HUES48 (cell line): ENCODE results near the gene CASP2.
"Not testable (repeated sequence)": the region's sequence is repeated elsewhere in the genome, so short reads cannot be mapped to it uniquely, and the experiment has no call there.

Source experiments
- H3K27ac ChIP-seq: one replicate; pipeline ENCODE4 v1.7.0; 2013; ENCODE audit warnings: low read depth, low read length, inconsistent platforms
- H3K27me3 ChIP-seq: 2 replicates; pipeline ENCODE4 v1.6.1; 2013; ENCODE audit warnings: mild to moderate bottlenecking, low read length; ENCODE audit not compliant: control insufficient read depth, insufficient read depth
- H3K36me3 ChIP-seq: 2 replicates; pipeline ENCODE4 v1.6.1; 2013; ENCODE audit warnings: low read length; ENCODE audit not compliant: control insufficient read depth, insufficient read depth
- H3K4me1 ChIP-seq: 2 replicates; pipeline ENCODE4 v1.6.1; 2013; ENCODE audit warnings: mild to moderate bottlenecking, low read length; ENCODE audit not compliant: control insufficient read depth, insufficient read depth
- H3K4me3 ChIP-seq: 2 replicates; pipeline ENCODE4 v1.5.1; 2013; ENCODE audit warnings: mild to moderate bottlenecking, low read depth, low read length
- H3K9ac ChIP-seq: 2 replicates; pipeline ENCODE4 v1.6.1; 2013; ENCODE audit warnings: mild to moderate bottlenecking, low read depth, low read length, moderate library complexity
- H3K9me3 ChIP-seq: 2 replicates; pipeline ENCODE4 v1.6.1; 2013; ENCODE audit warnings: low read length; ENCODE audit not compliant: control insufficient read depth, insufficient read depth

CASP2 gene

DNA sequence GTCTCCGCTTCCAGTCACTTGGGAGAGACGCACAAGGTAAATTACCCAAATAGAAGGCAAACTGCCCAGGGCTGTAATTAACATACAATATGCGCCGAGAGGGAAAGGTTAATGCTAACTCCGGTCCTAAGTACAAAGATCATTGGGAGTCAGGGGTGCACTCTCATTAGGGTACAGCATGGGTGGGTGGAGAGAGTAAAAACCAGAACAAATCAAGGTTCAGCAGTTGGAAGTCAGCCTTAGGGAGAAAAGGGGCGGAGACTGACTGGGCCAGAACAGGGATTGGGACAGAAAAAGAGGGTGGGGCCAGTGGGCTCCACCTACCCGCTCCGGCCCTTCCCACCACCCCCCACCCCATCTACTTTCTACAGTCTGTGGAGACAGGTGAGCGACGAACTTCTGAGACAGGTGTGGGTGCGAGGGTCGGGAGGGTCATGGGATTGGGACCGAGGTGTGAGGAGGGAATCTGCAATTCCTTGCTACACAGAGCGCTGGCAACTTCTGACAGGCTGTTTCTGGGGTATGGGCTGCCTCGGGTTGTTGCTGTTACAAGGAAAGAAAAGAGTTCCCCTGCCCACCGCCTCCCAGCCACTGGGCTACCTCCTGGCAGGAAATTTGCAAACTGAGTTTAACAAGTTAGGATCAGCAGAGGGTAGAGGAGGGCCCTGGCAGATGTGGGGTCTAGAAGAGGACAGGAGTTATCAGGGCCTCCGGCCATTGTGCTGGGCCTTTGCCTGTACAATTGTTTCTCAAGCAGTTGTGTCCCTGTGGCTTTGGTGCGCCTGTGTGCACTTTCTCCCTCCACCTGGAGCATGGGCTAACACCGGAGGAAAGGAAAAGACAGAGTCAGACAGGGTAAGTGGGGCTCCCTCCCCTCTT lies 3.3 kb upstream of the CASP2 start, which contains the start of gene TMEM139:
TSS of gene TMEM139 (plus strand) at position 368 of the 879 bp plus-strand sequence. CDS start 1,000 bp downstream, outside the sequence.
- Histone ChIP-seq H3K36me3 (no peaks in the 10 kb centered on the region), H3K27ac (no peak within 1 kb of the TSS), H3K9ac (no peak within 1 kb of the TSS), H3K9me3 (peaks cover 6% of the 10 kb centered on the region), H3K4me1 (peaks cover 29% of the 10 kb centered on the region), H3K4me3 (peak within 1 kb of the TSS; percentile 53; the same call in 1 of the 2 replicates), H3K27me3 (peaks cover 29% of the 10 kb centered on the region)

DNA sequence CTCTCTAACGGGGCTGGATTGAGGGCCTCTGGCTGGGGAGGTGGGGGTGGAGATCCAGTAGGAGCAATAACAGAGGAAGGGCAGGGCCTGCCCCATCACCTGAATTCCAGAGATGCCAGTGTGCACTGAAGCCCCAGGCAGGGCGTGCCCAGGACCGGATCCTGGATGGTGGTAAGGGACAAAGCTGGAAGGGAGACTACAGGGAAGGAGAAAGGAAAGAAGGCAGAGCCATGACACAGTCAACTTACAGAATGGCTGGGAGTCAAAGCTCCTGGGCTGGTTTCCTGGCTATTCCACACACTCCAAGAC lies 2.7 kb upstream of the CASP2 start:
- H3K9ac ChIP-seq: no peak overlapping the region
- peaks cover 6% of the 10 kb centered on the region for H3K9me3 ChIP-seq
- peaks cover 2% of the 10 kb centered on the region for H3K36me3 ChIP-seq
- H3K27ac ChIP-seq: no peak overlapping the region
- peak overlapping the region; percentile 53; the same call in 1 of the 2 replicates for H3K4me3 ChIP-seq
- peaks cover 29% of the 10 kb centered on the region for H3K27me3 ChIP-seq
- peaks cover 29% of the 10 kb centered on the region for H3K4me1 ChIP-seq

DNA sequence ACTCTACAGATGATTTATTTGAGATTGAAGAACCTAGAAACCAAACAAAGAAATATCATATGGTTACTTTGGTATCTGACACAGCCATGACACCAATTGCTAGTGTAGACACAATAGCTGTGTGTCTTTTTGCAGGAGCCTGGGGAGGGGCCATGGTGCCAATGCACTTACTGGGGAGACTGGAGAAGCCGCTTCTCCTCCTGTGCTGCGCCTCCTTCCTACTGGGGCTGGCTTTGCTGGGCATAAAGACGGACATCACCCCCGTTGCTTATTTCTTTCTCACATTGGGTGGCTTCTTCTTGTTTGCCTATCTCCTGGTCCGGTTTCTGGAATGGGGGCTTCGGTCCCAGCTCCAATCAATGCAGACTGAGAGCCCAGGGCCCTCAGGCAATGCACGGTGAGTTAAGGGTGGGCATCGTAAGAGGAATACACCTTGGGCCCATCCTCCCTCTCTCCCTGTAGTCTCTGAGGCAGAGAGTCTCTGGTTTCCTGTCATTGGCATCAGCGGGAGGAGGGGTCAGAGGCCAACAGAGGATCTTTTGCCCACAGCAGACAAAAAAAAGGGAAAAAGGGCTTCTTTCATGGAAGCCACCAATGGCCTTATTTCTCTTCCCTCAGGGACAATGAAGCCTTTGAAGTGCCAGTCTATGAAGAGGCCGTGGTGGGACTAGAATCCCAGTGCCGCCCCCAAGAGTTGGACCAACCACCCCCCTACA lies 2.2 kb upstream of the CASP2 start:
- Histone ChIP-seq H3K9ac (no peak overlapping the region), H3K27ac (no peak overlapping the region), H3K4me3 (no peak overlapping the region), H3K4me1 (peaks cover 29% of the 10 kb centered on the region), H3K9me3 (peaks cover 6% of the 10 kb centered on the region), H3K27me3 (peaks cover 29% of the 10 kb centered on the region), H3K36me3 (peaks cover 7% of the 10 kb centered on the region)

DNA sequence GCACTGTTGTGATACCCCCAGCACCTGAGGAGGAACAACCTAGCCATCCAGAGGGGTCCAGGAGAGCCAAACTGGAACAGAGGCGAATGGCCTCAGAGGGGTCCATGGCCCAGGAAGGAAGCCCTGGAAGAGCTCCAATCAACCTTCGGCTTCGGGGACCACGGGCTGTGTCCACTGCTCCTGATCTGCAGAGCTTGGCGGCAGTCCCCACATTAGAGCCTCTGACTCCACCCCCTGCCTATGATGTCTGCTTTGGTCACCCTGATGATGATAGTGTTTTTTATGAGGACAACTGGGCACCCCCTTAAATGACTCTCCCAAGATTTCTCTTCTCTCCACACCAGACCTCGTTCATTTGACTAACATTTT lies 1.6 kb upstream of the CASP2 start:
- Histone ChIP-seq H3K9ac (no peak overlapping the region), H3K4me3 (no peak overlapping the region), H3K36me3 (peaks cover 13% of the 10 kb centered on the region), H3K27me3 (peaks cover 29% of the 10 kb centered on the region), H3K27ac (no peak overlapping the region), H3K9me3 (peaks cover 6% of the 10 kb centered on the region), H3K4me1 (peaks cover 29% of the 10 kb centered on the region)

DNA sequence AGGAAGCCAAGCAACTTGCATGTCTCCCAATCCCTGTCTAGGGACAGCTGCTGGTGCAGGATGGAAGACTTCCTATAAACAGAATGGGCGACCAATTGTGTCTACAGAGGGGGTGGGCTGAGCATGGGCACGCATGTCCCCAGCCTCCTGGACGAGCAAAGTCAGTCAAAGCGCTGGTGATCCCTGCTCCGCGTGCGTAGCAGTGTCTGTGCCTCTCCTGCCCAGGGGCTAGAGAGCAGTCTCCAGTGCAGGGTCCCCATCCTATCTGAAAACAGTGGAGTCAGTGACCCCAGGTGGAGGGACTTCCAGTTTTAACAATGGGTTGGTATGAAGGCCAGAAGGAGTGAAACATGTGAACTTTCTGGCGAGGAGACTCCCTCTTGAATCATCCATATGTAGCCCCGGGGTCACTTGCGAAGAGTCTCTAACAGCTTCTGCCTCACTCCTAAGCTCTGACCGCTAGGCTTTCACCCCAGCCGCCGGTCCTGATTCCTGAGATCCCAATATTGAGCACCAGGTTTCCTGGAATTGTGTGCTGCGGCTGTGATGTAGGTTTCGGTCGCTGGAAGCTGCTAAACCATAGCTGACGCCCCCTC lies 714 bp upstream of the CASP2 start:
- no peak overlapping the region for H3K27ac ChIP-seq
- H3K4me3 ChIP-seq: peak overlapping the region; percentile 38; the same call in 1 of the 2 replicates
- peaks cover 29% of the 10 kb centered on the region for H3K4me1 ChIP-seq
- H3K9me3 ChIP-seq: peaks cover 6% of the 10 kb centered on the region
- H3K27me3 ChIP-seq: peaks cover 29% of the 10 kb centered on the region
- H3K36me3 ChIP-seq: peaks cover 20% of the 10 kb centered on the region
- no peak overlapping the region for H3K9ac ChIP-seq

DNA sequence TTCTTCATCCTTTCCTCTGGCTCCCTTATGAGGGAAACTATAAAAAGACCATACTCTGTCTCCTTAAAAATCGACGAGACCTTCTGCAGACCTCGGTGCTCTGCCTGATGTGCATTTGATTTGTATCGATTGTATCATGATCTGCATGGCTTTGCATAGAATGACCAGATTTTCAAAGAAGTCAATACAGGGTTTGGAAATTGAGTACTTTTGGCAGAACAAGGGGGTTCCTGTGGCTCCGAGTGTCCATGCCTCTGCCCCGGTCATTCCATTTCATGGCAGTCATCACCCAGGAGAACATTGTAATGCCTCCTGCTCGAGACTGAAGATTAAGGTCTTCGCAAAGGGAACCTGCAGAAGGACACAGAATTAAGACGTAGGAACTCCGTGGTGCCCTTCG lies 685 bp downstream of the CASP2 start:
- Histone ChIP-seq H3K4me1 (peaks cover 22% of the 10 kb centered on the region), H3K27ac (peak overlapping the region; percentile 88), H3K36me3 (peaks cover 34% of the 10 kb centered on the region), H3K9me3 (peaks cover 6% of the 10 kb centered on the region), H3K9ac (peak overlapping the region; percentile 97), H3K27me3 (peaks cover 29% of the 10 kb centered on the region), H3K4me3 (peak overlapping the region; percentile 82)

DNA sequence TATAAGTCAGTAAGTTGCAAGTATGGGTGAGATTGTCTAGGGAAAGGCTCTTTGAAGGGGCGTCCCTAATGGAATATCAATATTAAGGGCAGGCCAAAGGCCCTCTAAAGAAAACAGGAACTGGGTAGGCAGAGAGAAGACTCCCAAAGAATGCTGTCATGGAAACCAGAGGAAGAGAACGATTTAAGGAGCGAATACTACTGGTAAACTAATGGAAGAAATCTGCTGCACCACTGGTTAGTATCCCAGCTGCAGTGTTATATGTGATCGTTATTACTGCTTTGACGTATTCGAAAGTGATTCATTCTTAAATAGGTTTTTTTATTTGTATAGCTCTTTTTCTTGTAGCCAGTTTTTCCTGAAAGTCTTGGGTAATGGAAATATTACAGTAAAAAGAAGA lies 1.3 kb downstream of the CASP2 start:
- peaks cover 18% of the 10 kb centered on the region for H3K4me1 ChIP-seq
- peak overlapping the region; percentile 97; the same call in 1 of the 2 replicates for H3K9ac ChIP-seq
- peaks cover 6% of the 10 kb centered on the region for H3K9me3 ChIP-seq
- no peak overlapping the region for H3K27ac ChIP-seq
- H3K27me3 ChIP-seq: peaks cover 29% of the 10 kb centered on the region
- H3K36me3 ChIP-seq: peaks cover 40% of the 10 kb centered on the region
- peak overlapping the region; percentile 82 for H3K4me3 ChIP-seq

DNA sequence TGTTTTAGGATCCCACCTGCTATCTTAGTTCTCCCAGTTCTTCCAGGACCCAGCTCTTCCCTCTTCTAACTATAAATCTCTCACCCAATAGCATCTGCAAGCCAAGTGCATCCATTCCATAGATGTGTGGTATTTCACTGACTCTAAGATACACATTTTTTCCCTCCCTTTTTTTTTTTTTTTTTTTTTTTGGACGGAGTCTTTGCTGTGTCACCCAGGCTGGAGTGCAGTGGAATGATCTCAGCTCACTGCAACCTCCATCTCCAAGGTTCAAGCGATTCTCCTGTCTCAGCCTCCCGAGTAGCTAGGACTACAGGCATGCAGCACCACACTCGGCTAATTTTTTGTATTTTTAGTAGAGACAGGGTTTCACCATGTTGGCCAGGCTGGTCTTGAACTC lies 1.7 kb downstream of the CASP2 start:
- Histone ChIP-seq H3K4me3 (peak overlapping the region; percentile 82), H3K36me3 (peaks cover 45% of the 10 kb centered on the region), H3K27me3 (peaks cover 29% of the 10 kb centered on the region), H3K4me1 (peaks cover 14% of the 10 kb centered on the region)
- H3K27ac ChIP-seq, H3K9ac ChIP-seq, H3K9me3 ChIP-seq: not testable (repeated sequence)

DNA sequence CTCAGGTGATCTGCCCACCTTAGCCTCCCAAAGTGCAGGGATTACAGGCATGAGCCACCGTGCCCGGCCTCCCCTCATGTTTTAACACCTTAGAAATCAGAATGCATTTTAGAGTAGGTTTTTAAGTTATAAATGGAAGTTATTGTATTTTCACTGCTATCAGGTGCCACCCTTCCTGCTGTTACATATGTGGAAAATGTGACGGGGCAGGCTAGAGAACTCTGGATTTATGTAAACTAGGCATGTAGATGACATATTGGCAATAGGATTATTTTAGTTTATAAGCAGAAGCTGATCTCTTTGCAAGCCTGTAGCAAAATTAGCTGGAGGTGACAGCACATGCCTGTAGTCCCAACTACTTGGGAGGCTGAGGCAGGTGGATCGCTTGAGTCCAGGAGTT lies 2.1 kb downstream of the CASP2 start:
- H3K27ac ChIP-seq: no peak overlapping the region
- H3K9ac ChIP-seq: no peak overlapping the region
- H3K4me1 ChIP-seq: peaks cover 10% of the 10 kb centered on the region
- peaks cover 49% of the 10 kb centered on the region for H3K36me3 ChIP-seq
- peaks cover 6% of the 10 kb centered on the region for H3K9me3 ChIP-seq
- H3K4me3 ChIP-seq: peak overlapping the region; percentile 13; the same call in 1 of the 2 replicates
- peaks cover 25% of the 10 kb centered on the region for H3K27me3 ChIP-seq

DNA sequence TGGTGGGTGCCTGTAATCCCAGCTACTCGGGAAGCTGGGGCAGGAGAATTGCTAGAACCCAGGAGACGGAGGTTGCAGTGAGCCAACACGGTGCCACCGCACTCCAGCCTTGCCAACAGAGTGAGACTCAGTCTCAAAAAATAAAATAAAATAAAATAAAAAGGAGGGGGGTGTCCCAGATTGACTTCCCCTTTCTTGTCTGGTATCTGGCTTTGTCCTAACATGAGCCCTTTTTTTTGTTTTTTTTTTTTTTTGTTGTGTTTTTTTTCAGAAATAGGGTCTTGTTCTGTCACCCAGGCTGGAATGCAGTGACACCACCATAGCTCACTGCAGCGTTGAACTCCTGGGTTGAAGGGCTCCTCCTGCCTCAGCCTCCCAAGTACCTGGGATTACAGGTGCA lies 4.7 kb downstream of the CASP2 start:
- no peaks in the 10 kb centered on the region for H3K9me3 ChIP-seq
- H3K9ac ChIP-seq: no peak overlapping the region
- peaks cover 6% of the 10 kb centered on the region; the same call in 1 of the 2 replicates for H3K4me1 ChIP-seq
- H3K27ac ChIP-seq: no peak overlapping the region
- peaks cover 72% of the 10 kb centered on the region for H3K36me3 ChIP-seq
- no peaks in the 10 kb centered on the region for H3K27me3 ChIP-seq
- no peak overlapping the region for H3K4me3 ChIP-seq

DNA sequence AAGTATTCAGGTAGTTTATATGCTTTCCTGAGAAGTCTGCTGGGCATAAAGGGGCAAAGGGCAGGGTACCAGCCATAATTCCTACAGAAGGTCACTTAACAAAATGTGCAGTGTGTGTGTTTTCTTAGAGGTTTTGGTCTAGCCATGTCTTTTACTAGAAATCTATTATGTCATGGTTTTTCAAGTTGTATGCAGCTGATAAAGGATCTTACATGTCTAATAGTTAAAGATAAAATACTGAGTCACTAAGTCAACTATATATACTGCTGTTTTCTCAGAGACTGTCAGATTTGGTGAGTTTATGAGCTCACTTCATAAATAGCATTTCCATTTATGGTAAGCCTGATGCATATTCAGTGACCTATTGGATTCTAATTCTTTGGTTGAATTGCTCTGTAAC lies 7.7 kb downstream of the CASP2 start:
- Histone ChIP-seq H3K9me3 (no peaks in the 10 kb centered on the region), H3K4me3 (no peak overlapping the region), H3K36me3 (peaks cover 95% of the 10 kb centered on the region), H3K4me1 (no peaks in the 10 kb centered on the region), H3K27ac (no peak overlapping the region), H3K27me3 (no peaks in the 10 kb centered on the region), H3K9ac (no peak overlapping the region)
